Measurements from ENCODE around the gene IFNAR1.

Gene IFNAR1

DNA sequence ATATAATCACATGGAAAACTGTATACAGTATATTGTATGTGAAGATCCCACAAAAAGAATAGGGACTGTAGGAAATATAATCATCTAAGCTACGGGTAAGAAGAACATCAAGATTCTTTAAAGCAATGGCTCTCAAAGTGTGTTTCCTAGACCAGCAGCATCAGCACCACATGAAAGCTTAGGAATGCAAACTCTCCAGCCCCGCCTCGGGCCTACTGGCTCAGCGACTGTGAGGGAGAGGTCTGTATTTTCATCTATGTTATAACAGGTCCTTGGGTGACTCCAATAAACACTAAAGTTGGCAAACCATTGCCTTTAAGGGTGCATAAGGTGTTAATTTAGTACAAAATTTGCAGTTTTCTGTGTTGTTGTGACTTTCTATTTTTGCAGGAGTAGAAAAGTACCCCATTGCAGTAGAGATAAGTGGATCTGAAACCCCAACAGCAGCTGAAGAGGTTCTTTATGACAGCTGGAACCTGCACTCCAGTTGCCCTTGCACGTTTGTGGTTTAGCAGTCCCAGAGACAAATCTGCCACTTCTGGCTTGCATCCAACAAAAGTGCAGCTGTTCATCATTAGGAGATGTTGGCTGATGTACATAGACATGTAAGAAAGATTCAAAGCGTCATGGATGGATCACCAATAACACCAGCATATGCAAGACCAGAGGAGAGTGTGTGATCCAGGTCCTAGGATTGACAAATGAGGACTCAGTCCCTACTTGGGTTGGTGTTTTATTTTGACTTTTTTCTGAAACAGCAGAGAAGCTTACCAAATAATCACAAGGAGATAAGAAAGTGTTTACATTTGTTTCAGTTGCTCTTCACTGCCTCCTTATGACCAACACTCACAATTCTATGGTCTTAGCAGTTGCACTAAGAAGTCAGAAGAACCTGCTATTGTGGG lies 15.9 kb upstream of the IFNAR1 start:
- TF ChIP-seq, protein P1, sequence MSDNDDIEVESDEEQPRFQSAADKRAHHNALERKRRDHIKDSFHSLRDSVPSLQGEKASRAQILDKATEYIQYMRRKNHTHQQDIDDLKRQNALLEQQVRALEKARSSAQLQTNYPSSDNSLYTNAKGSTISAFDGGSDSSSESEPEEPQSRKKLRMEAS (IDR thresholded peaks at IDR 0.05; ENCODE audit: low read depth, low read length): no peak
- TF ChIP-seq, protein P2, sequence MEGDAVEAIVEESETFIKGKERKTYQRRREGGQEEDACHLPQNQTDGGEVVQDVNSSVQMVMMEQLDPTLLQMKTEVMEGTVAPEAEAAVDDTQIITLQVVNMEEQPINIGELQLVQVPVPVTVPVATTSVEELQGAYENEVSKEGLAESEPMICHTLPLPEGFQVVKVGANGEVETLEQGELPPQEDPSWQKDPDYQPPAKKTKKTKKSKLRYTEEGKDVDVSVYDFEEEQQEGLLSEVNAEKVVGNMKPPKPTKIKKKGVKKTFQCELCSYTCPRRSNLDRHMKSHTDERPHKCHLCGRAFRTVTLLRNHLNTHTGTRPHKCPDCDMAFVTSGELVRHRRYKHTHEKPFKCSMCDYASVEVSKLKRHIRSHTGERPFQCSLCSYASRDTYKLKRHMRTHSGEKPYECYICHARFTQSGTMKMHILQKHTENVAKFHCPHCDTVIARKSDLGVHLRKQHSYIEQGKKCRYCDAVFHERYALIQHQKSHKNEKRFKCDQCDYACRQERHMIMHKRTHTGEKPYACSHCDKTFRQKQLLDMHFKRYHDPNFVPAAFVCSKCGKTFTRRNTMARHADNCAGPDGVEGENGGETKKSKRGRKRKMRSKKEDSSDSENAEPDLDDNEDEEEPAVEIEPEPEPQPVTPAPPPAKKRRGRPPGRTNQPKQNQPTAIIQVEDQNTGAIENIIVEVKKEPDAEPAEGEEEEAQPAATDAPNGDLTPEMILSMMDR (IDR thresholded peaks at IDR 0.05; ENCODE audit: low read depth, low read length): no peak
- TF ChIP-seq MYC (IDR thresholded peaks at IDR 0.05; ENCODE audit: low read depth, low read length): no peak
- TF ChIP-seq POLR2A (IDR thresholded peaks at IDR 0.05; ENCODE audit: extremely low read depth, insufficient read length): no peak
- DNase-seq (ENCODE audit: low read depth): peak; percentile 65
- H3K4me3 ChIP-seq (ENCODE audit: low read depth, low read length): no peak overlapping the region

DNA sequence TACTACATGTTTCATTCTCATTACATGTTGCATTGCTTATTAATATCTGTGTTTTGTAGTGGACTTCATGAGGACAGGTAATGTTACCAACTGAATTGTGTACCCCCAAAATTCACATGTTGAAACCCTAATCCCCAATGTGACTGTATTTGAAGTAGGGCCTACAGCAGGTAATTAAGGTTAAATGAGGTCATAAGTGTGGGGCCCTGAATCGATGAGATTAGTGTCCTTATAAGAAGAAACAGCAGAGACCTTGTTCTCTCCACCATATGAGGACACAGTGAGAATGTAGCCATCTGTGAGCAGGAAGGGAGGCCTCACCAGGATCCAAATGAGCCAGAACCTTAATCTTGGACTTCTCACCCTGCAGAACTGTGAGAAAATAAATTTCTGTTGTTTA lies 15.0 kb upstream of the IFNAR1 start:
- TF ChIP-seq, protein P2 (IDR thresholded peaks at IDR 0.05; ENCODE audit: low read depth, low read length): no peak
- TF ChIP-seq, protein P1 (IDR thresholded peaks at IDR 0.05; ENCODE audit: low read depth, low read length): no peak
- TF ChIP-seq MYC (IDR thresholded peaks at IDR 0.05; ENCODE audit: low read depth, low read length) (no peak), POLR2A (IDR thresholded peaks at IDR 0.05; ENCODE audit: extremely low read depth, insufficient read length) (no peak)
- H3K4me3 ChIP-seq (ENCODE audit: low read depth, low read length): no peak overlapping the region
- no peak for DNase-seq (ENCODE audit: low read depth)

DNA sequence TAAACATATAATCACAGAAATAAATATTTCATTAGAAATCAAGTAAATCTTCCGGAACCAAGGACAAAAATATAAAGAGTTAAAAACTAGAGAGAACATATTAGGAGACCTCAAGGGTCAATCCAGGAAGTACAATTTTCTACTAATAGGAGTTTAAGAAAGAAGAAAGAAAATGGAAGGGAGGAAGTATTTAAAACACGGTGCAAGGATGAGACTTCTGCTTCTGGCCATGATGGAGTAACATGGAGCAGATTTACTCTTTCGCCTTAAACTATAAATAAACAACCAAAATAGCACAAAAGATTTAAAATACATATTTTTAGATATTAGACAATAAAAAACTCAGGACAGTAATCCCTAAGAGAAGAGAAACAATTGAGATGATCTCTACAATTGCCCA lies 12.6 kb upstream of the IFNAR1 start:
- no peak for DNase-seq (ENCODE audit: low read depth)
- TF ChIP-seq MYC (IDR thresholded peaks at IDR 0.05; ENCODE audit: low read depth, low read length) (no peak), POLR2A (IDR thresholded peaks at IDR 0.05; ENCODE audit: extremely low read depth, insufficient read length) (no peak)
- TF ChIP-seq, protein P2 (IDR thresholded peaks at IDR 0.05; ENCODE audit: low read depth, low read length): no peak
- TF ChIP-seq, protein P1 (IDR thresholded peaks at IDR 0.05; ENCODE audit: low read depth, low read length): no peak
- no peak overlapping the region for H3K4me3 ChIP-seq (ENCODE audit: low read depth, low read length)

DNA sequence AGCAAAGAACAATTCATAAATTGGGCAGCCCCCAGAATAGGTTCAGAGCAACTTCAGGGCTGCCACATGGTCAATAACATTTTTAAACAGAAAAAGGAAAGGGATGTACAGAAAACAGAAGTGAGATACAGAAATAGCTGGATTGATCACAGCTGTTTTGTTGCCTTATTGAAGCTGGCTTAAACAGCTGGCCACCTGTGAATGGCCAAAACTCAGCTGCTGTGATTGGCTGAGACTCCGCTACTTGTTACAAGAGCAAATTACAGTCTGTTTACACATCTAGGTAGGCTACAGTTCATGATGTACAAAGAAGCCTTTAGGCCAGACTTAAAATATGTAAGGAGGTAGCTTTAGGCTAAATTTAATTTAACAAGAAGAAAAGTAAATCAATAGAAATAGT lies 11.6 kb upstream of the IFNAR1 start:
- TF ChIP-seq, protein P2 (IDR thresholded peaks at IDR 0.05; ENCODE audit: low read depth, low read length): no peak
- TF ChIP-seq POLR2A (IDR thresholded peaks at IDR 0.05; ENCODE audit: extremely low read depth, insufficient read length): no peak
- TF ChIP-seq MYC (IDR thresholded peaks at IDR 0.05; ENCODE audit: low read depth, low read length): no peak
- TF ChIP-seq, protein P1 (IDR thresholded peaks at IDR 0.05; ENCODE audit: low read depth, low read length): no peak
- DNase-seq (ENCODE audit: low read depth): no peak
- H3K4me3 ChIP-seq (ENCODE audit: low read depth, low read length): no peak overlapping the region

DNA sequence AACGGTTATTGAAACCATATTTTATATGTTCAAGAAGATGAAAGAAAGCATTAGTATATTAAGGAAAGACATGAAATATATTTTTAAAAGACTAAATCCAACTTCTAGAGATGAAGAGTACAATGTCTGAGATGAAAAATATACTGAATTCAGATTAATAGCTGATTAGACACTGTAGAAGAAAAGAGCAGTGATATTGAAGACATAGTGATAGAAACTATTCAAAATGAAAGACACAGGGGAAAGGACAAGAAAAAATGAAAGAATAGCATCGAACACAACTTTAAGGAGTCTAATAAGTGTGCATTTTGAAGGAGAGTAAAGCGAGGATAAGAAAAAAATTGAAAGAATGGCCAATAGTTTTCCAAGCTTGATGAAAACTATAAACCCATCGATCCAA lies 11.2 kb upstream of the IFNAR1 start:
- no peak overlapping the region for H3K4me3 ChIP-seq (ENCODE audit: low read depth, low read length)
- no peak for DNase-seq (ENCODE audit: low read depth)
- TF ChIP-seq, protein P1 (IDR thresholded peaks at IDR 0.05; ENCODE audit: low read depth, low read length): no peak
- no peak for TF ChIP-seq POLR2A (IDR thresholded peaks at IDR 0.05; ENCODE audit: extremely low read depth, insufficient read length)
- TF ChIP-seq MYC (IDR thresholded peaks at IDR 0.05; ENCODE audit: low read depth, low read length): no peak
- TF ChIP-seq, protein P2 (IDR thresholded peaks at IDR 0.05; ENCODE audit: low read depth, low read length): no peak

Measured in NB4 (cell line).